ENCODE measurements around the gene ADGRL4. TPM values are rescaled to one million over a fixed set of nuclear protein-coding genes. Genes with fewer than 3 reads are reported as not detected.

Gene ADGRL4
- polyA plus RNA-seq, 1 experiment, result 16.6 TPM

DNA sequence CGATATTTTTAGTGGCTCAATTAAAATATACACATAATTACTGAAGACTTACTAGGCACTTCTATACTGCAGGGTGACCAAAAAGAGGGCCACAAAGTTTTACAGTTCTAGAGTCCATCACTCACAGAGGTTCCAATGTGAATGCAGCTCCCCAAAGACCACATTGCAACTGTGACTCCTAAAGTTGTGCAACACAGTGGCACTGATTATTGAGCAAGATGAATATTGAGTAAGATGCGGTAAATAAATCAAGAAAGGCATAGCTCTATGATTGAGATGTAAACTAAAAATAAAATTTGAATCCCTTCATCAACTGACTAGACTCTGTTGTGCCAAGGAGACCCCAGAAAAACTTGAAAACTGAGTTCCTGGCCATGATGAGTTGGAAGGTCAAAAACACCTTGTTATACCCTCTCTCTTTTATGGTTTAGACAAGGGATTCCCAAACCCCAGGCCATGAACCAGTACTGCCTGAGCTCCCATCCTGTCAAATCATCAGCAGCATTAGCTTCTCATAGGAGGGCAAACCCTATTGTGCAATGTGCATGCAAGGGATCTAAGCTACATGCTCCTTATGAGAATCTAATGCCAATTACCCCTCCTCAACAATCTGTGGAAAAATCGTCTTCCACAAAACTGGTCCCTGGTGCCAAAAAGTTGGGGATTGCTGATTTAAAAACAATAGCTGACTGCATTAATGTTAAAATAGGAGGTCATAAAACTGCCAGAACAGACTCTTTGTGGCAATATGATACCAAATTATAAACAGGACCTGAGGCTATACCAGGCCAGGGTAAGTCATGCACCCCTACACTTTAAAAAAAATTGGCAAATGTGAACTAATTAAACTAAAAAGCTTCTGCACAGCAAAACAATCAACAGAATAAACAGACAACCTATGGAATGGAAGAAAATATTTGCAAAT lies 94.3 kb downstream of the ADGRL4 start:
- CTCF ChIA-PET, result interaction anchor here (0.7 to 1.2 kb wide), 2 partner anchors 18 to 411 kb away, joined by 3 read pairs; no protein-coding TSS in a partner anchor
- no peak overlapping the region for H3K4me3 ChIP-seq (ENCODE audit: low read depth, low read length)

DNA sequence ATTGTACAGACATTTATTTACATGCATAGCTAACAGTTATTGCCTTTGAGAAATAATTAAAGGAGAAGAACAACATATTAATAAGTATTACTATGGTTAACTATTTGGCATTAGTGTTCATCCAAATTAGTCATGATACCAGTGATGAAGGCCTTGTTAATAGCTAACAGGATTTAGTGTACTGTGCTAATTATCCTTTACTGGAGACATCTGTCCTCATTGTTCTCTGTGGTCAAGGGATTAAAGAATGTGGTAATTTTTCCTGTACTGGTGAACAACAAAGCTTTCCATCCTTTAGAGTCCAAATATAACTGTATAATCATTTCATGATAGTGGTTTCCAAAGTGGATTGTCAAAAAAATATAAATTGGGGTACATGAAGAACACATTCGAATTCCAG lies 103.9 kb downstream of the ADGRL4 start:
- TF ChIP-seq, protein P1, sequence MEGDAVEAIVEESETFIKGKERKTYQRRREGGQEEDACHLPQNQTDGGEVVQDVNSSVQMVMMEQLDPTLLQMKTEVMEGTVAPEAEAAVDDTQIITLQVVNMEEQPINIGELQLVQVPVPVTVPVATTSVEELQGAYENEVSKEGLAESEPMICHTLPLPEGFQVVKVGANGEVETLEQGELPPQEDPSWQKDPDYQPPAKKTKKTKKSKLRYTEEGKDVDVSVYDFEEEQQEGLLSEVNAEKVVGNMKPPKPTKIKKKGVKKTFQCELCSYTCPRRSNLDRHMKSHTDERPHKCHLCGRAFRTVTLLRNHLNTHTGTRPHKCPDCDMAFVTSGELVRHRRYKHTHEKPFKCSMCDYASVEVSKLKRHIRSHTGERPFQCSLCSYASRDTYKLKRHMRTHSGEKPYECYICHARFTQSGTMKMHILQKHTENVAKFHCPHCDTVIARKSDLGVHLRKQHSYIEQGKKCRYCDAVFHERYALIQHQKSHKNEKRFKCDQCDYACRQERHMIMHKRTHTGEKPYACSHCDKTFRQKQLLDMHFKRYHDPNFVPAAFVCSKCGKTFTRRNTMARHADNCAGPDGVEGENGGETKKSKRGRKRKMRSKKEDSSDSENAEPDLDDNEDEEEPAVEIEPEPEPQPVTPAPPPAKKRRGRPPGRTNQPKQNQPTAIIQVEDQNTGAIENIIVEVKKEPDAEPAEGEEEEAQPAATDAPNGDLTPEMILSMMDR (IDR thresholded peaks at IDR 0.05; ENCODE audit: low read depth, low read length), result no peak
- ChIA-PET CTCF (no interaction called here), POLR2A (no interaction called here)
- Histone ChIP-seq H3K27ac (ENCODE audit: low read depth, low read length) (no peak overlapping the region), H3K9me3 (ENCODE audit: control insufficient read depth, insufficient read depth, low read length) (no peaks in the 10 kb centered on the region), H3K4me3 (ENCODE audit: low read depth, low read length) (no peak overlapping the region), H3K27me3 (ENCODE audit: control insufficient read depth, insufficient read depth, low read length) (no peaks in the 10 kb centered on the region)
- no peak for DNase-seq (ENCODE audit: low read depth, low spot score)

More for the DNA sequence above, 94.3 kb downstream of the ADGRL4 start:
- Histone ChIP-seq H3K27me3 (ENCODE audit: control insufficient read depth, insufficient read depth, low read length) (no peaks in the 10 kb centered on the region), H3K27ac (ENCODE audit: low read depth, low read length) (no peak overlapping the region), H3K9me3 (ENCODE audit: control insufficient read depth, insufficient read depth, low read length) (no peaks in the 10 kb centered on the region)
- DNase-seq (ENCODE audit: low read depth, low spot score), result no peak
- POLR2A ChIA-PET, result no interaction called here
- TF ChIP-seq, protein P1 (IDR thresholded peaks at IDR 0.05; ENCODE audit: low read depth, low read length), result no peak

DNA sequence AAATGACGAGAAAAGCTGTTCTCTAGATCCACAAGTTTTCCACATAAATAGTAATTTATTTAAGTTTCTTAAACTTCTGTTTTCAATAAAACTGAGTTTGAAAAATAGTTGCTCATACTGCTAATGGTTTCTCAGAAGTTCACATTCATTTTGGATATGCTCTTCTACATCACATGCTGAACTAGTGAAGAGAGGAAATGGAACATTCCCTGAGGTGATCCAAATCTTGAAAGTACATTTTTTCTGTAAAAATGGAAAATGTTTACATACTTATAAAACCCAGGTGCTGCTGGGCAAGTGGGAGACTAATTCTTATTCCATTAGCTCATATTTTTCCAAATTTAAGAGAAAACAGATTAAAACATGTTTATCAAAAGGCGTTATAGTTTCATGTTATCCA lies 111.7 kb downstream of the ADGRL4 start:
- TF ChIP-seq, protein P1 (IDR thresholded peaks at IDR 0.05; ENCODE audit: low read depth, low read length), result no peak
- no peak for DNase-seq (ENCODE audit: low read depth, low spot score)
- CTCF ChIA-PET, result interaction anchor here (1.2 kb wide), 1 partner anchor 17 kb away, joined by 3 read pairs; no protein-coding TSS in a partner anchor
- Histone ChIP-seq H3K27ac (ENCODE audit: low read depth, low read length) (no peak overlapping the region), H3K27me3 (ENCODE audit: control insufficient read depth, insufficient read depth, low read length) (no peaks in the 10 kb centered on the region), H3K4me3 (ENCODE audit: low read depth, low read length) (no peak overlapping the region), H3K9me3 (ENCODE audit: control insufficient read depth, insufficient read depth, low read length) (no peaks in the 10 kb centered on the region)
- POLR2A ChIA-PET, result no interaction called here

DNA sequence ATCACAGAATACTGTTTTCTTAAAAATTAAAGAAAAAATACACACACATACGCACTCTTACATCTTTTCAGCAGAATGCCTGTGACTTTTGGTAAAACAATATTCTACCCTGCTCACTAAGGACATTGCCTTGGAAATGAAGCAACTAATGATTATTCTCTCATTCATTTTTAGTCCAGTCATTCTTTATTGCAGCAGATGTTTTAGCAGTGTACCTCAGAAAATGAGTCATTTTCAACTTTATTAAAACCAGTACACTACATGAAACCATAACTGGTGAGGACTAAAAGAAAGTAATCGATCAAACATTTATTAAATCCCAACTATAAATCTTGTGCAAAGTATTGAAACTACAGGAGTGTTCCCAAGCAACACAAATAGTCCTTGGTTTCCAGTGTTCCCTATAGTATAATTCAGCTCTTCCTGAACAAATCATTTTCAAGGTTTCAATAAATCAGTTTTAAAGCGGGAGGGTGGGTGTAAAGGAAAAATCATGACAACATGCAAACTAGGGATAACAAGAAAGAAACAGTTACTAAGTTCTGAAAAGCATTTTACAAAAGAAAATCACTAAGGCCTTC lies 114.2 kb downstream of the ADGRL4 start:
- Histone ChIP-seq H3K27ac (ENCODE audit: low read depth, low read length) (no peak overlapping the region), H3K9me3 (ENCODE audit: control insufficient read depth, insufficient read depth, low read length) (no peaks in the 10 kb centered on the region), H3K4me3 (ENCODE audit: low read depth, low read length) (no peak overlapping the region), H3K27me3 (ENCODE audit: control insufficient read depth, insufficient read depth, low read length) (no peaks in the 10 kb centered on the region)
- TF ChIP-seq, protein P1 (IDR thresholded peaks at IDR 0.05; ENCODE audit: low read depth, low read length), result no peak
- ChIA-PET POLR2A (no interaction called here), CTCF (interaction anchor here (1.0 kb wide), 1 partner anchor 9 kb away, joined by 3 read pairs; no protein-coding TSS in a partner anchor)
- DNase-seq (ENCODE audit: low read depth, low spot score), result no peak

GRCh38 chr1:78887458-78887857 lies 119.1 kb downstream of the ADGRL4 start:
- POLR2A ChIA-PET, result no interaction called here
- CTCF ChIA-PET, result interaction anchor here (0.6 kb wide), 1 partner anchor 1787 kb away, joined by 3 read pairs; no protein-coding TSS in a partner anchor
- DNase-seq (ENCODE audit: low read depth, low spot score), result no peak
- H3K9me3 ChIP-seq (ENCODE audit: control insufficient read depth, insufficient read depth, low read length), result no peaks in the 10 kb centered on the region
- H3K27ac ChIP-seq (ENCODE audit: low read depth, low read length), result no peak overlapping the region
- no peak overlapping the region for H3K4me3 ChIP-seq (ENCODE audit: low read depth, low read length)
- H3K27me3 ChIP-seq (ENCODE audit: control insufficient read depth, insufficient read depth, low read length), result no peaks in the 10 kb centered on the region
- TF ChIP-seq, protein P1 (IDR thresholded peaks at IDR 0.05; ENCODE audit: low read depth, low read length), result no peak

Measured in AG04450 (cell line).